ENCODE data around the gene PCCA.

DNA sequence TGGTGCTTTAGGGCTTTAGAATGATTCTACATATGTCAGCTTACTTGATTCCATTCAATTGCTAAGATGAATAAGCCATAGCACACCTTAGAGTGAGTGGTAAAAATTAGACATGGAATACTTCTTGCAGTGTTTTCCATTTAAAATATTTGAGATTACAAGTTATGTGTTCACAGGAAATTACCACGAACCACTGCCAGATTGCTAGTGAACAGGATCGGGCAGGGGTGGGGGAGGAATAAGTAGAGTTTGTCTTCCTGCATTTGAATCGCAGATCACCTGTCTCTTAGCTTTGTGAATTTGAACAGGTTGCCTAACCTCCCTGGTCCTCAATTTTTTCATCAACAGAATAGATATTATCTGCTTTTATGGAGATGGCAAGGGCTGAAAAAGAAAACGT, 375.1 kb downstream of the PCCA start:
- TF ChIP-seq, protein P1, sequence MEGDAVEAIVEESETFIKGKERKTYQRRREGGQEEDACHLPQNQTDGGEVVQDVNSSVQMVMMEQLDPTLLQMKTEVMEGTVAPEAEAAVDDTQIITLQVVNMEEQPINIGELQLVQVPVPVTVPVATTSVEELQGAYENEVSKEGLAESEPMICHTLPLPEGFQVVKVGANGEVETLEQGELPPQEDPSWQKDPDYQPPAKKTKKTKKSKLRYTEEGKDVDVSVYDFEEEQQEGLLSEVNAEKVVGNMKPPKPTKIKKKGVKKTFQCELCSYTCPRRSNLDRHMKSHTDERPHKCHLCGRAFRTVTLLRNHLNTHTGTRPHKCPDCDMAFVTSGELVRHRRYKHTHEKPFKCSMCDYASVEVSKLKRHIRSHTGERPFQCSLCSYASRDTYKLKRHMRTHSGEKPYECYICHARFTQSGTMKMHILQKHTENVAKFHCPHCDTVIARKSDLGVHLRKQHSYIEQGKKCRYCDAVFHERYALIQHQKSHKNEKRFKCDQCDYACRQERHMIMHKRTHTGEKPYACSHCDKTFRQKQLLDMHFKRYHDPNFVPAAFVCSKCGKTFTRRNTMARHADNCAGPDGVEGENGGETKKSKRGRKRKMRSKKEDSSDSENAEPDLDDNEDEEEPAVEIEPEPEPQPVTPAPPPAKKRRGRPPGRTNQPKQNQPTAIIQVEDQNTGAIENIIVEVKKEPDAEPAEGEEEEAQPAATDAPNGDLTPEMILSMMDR (IDR thresholded peaks at IDR 0.05): no peak
- TF ChIP-seq POLR2AphosphoS5 (IDR thresholded peaks at IDR 0.05): no peak
- no peak for TF ChIP-seq POLR2A (IDR thresholded peaks at IDR 0.05; ENCODE audit: low read depth)
- TF ChIP-seq EP300 (IDR thresholded peaks at IDR 0.05): no peak

Measured in esophagus muscularis mucosa (tissue), 4 donors.